ENCODE results near the gene STK32B.
"Not testable (repeated sequence)": the region's sequence is repeated elsewhere in the genome, so short reads cannot be mapped to it uniquely, and the experiment has no call there.

Gene STK32B

DNA sequence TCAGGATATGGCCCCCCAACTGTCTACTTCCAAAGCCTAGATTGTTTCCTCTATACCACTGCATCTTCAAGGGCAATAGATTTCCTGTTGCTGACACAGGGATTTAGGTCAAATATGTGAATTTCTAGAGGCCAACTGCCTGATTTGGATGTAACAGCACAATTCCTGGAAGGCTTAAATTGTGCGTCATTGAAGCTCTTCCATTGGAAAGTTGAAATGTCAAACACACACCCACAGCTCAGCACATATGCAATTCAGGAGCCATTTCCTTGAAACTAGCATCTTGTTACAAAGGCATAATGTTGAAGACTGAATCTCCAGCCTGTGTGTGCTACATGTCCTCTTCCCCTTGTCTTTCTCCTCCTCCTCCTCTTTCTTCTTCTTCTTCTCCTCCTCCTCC, 158.6 kb downstream of the STK32B start:
- no peak for DNase-seq (ENCODE audit: low read depth)

DNA sequence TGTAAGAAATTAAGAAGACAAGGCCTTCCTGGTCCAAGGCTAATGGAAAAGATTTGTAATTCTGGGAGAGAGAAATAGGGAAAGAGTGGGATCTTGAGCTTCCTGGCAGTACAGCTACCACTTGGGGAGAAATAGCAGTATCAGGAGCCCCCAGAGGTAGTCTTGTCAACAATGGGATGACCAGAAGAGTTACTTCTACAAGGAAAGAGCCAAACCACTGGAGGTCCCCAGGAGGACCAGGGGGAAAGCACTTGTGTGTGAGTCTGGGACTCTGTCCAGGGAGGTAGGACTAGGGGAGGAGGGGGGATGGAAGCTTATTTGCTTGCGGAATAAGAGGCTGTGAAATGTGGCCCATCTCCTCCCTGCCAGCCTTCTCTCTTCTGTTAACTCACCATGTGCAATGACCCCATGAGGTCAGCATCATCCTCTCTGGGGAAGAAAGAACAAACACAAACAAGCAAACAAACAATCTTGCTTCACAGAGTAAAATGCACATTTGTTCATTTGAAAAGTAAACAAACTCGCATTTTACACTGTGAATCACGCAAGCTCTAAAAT, 160.1 kb downstream of the STK32B start:
- no peak for DNase-seq (ENCODE audit: low read depth)

DNA sequence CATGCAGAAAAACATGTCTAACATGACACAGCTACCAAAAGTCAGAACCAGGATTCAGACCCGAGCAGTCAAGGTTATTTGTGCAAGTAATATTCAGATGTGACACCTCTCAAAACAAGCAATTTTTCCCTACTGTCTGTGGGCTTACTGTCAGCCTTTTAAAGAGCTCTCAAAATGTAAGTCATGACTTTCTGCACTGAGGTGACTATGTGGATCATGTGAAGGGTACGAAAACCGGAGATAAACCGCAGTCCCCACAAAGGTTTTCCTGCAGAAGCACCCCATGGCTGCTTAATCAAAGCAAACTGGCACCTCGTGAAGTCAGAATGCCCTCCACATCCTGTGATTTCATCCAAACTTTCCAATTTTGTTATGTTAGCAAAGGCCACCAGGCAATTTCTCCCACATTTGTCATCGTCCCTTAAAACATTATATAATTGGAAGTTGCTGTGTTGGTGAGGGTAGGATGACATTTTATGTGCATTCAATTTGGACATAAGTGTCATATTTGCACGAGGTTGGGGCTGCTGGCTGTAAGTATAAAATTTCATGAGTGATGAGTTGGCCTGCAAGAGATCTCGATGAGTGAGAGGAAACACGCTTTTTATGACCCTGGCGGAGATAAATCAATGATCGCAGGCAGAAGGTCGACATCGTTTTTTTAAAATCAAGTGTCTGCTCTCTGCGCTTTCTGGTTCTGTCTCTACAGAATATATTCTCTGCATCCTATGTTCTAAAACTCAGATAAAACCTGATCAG, 161.2 kb downstream of the STK32B start:
- DNase-seq (ENCODE audit: low read depth) = no peak

DNA sequence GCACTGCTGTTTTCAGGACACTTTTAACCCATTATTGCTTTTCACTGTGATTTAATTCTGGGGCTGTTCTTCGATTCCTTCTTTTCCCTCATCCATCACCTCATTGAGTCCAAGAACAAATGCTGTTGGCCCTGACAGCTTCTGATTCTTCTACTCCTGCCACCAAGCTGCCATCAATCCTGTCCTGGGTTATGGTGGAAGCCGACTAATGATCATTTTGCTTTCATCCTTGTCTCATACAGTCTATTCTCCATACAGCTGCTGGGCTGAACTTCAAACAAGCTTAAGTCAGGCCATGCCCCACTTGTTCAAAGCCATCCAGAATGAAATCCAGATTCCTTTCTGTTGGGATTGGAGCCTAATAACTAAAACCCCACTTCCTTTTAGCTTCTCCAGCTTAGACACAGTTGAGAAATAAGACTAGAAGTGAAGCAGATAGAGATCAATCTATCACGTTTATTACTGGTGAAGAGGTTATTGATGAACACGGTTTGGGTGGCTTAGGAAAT, 161.9 kb downstream of the STK32B start:
- DNase-seq (ENCODE audit: low read depth) = no peak

DNA sequence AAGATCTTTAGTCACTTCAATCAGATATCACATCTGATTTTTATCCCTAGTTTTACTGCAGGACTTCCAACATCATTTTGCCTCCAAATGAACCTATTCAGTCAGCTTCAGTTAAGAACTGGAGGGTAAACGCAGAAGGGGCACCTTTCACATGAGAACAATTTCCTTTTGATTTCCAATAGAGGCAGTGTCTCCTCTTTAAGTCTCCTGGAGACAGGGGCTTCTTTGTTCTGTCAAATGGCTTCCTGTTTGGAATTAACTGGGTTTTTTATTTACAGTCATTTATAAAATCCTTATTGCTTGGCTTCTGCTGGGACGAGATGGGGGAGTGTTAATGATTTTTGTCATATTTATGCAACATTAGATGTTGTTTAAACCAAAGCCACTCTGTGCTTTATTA, 164.0 kb downstream of the STK32B start:
- no peak for DNase-seq (ENCODE audit: low read depth)

DNA sequence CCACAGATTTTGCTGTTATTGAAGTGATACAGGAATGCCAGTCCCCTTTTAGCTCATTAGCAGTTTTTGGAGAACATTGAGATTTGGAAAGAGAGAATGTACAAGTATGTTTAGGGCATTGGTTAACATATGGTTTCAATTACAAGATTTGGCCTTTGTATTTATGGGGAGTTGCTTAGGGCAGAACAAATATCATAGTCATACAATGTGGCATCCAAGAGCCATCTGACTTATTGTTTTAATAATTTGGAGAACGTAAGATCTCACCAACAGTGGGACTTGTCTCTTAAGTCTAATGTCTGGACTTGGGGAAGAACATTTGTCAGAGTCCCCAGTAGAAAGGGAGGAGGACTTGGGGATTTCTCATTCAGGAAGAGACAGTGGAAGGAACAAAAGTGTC, 166.1 kb downstream of the STK32B start:
- DNase-seq (ENCODE audit: low read depth) = no peak

DNA sequence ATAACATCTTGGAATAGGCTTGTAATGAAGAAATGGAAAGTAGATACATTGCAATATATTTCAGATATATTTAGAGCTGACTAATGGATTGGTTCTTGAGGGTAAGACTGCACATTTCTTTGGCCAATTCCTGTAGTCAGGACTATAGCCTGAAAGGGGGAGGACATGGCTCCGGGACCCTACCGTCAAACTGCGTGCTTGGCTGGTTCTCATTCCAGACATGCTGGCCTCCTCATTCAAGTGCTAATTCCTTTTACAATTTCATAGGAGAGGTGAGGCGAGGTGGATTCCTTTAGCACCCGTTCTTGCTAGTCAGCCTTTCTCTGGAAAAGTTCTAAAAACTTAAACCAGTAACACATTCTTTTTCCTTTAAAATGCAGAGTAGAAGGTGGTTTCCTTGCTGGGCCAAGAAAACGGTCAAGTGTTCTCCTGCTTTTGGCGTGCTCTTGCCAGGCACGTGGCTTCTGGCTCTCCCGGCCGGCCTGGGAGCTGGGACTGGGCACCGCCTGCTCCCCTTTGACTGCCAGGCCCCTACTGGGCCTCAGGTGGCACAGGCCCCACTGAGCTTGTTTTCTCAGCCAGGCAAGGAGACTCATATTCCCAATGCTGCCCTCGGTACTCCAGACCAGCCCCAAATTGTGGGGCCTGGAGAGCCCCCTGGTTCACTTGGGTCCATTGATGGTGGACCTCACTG, 167.2 kb downstream of the STK32B start:
- DNase-seq (ENCODE audit: low read depth) = no peak

DNA sequence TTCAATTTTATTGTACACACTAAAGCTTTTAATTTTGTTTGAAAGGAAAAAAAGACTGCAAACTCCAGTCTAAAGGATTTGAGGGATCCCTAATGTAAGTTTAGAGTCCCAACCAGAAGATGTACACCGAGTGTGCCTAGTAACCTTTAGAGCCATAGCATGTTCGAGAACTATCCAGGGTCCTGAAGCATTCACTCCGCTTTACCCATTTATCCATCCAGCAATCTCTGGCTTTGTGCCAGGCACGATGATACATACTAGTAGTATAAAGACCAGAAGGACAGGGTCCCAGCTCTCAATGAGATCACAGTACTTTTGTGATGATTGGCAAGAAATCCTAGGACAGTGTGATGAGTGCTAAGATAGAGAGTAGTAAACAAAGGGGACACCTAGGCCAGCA, 168.7 kb downstream of the STK32B start:
- no peak for DNase-seq (ENCODE audit: low read depth)

DNA sequence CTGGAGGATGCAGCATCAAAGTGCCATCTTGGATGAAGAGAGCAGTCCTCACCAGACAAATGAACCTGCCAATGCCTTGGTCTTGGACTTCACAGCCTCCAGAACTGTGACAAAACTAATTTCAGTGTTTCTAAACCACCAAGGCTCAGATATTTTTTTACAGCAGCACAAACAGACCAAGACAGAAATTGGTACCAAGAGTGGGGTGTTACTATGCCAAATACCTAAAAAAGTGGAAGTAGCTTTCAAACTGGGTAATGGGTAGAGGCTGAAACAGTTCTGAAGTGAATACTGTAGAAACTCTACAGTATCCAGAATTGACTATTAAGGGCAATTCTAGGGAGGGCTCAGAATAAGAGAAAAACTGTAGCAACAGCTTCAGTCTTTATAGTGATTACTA, 170.8 kb downstream of the STK32B start:
- DNase-seq (ENCODE audit: low read depth) = no peak

DNA sequence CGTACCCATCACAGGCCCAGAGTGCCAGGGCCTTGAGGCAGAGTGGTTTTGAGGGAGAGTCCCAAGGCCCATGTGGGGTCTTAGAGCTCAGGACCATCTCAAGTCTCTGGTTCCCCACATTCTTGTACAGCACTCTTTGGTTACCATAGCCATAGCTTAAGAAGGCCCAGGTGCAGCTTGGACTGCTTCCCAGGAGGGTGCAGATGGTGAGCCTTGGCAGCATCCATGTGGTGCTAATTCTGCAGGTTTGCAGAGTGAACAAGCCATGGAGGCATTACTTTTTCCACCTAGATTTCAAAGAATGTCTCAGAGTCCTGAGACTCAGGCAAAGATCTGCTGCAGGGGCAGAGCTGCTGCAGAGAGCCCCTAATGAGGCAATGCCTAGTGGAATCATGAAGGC, 171.7 kb downstream of the STK32B start:
- no peak for DNase-seq (ENCODE audit: low read depth)

DNA sequence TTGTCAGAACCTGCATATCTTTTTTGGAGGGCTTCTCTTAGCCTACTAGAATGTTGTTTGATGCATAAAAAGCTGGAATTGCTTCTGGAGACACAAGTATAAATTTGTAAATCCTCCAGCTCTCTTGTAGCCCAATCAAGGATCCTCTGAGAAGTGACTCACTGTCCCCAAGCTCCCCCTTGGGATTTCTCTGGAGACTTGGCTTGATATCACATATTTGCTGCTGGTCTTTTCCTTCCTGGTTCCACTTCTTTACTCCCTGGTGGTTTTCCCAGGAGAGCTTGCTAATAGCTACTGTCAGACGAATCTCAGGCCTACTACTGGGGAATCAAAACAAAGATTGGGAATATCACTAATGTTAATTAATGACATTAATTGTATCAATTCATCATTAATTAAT, 173.1 kb downstream of the STK32B start:
- no peak for DNase-seq (ENCODE audit: low read depth)

DNA sequence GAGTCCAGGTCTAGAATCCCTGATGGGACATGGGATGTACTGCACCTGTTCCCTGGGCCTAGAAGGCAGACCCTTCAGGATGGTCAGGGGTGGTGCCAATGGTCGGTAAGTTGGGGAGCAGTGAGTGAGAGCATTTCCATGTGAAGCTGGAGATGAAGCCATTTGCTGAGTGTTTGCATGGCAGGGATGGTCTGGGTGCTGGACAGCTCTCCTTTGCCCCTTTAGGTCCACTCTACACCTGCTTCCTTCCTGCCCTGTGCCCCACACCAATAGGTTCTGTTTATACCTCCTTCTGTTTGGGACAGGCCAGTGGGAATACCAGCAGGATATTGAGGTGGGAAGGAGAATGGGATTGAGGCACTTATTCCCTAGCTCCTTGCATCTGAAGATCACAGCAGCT, 181.3 kb downstream of the STK32B start:
- no peak for DNase-seq (ENCODE audit: low read depth)

DNA sequence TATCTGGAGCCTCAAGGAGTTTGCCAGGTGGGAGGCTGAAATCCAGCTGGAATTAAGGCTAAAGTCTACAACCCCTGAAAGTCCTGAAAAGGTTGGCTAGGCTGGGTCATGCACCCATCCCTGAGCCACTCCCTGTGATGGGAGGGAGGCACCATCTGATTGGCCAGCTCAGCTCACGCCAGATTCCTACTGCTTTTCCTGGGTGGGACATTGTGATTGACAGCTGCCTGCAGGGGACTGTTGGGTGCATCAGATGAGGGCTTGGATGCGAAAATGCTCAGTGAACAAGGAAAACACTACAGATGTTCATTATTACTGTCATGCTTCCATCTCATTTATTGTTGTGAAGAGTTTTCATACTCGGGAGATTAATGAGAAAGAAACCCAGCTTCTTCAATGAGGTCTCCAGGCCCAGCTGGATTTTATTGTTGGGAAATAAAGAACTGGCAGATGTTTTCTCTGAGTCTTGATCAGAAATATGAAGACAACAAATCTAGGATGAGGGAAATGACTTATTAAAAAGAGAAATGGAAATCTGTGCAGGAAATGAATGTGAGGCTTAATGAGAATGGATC, 185.9 kb downstream of the STK32B start:
- no peak for DNase-seq (ENCODE audit: low read depth)

DNA sequence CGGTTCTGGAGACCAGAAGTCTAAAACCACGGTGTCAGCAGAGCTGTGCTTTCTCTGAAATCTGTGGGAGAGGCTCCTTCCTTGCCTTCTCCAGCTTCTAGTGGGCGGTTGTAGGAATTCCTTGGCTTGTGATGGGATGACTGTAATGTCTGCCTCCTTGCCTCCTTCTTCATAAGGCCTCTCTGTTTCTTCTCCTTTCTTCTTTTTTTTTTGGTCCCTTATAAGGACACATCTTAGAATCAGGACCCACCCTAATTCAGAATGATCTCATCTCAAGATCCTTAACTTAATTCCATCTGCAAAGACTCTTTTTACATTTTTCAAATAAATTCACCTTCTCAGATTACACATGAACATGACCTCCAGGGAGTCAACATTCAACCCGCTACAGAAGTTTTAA, 186.9 kb downstream of the STK32B start:
- no peak for DNase-seq (ENCODE audit: low read depth)

DNA sequence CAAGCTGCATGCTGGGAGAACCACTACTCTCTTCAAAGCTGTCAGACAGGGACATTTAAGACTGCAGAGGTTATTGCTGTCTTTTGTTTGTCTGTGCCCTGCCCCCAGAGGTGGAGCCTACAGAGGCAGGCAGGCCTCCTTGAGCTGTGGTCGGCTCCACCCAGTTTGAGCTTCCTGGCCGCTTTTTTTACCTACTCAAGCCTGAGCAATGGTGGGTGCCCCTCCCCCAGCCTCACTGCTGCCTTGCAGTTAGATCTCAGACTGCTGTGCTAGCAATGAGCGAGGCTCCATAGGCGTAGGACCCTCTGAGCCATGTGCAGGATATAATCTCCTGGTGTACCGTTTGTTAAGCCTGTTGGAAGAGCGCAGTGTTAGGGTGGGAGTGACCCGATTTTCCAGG, 195.8 kb downstream of the STK32B start:
- not testable (repeated sequence) for DNase-seq (ENCODE audit: low read depth)

DNA sequence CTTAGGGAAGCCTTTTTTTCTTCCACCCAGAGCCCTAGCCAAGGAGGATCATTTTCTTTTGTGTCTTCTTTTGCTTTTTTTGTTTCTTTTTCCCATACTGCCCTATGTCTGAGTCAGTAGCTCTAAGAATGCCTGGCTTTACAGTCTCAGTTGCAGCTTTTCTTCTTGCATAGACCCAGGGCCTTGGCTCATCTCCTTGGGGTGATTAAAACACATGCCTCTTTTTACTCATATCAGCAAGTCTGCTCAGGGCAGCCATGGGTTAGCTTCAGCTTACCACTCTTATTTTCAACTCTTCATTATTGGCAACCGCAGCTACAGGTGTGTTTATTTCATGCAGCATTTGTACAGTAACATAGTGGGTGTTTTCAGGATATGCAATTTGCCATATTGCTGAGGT, 196.5 kb downstream of the STK32B start:
- DNase-seq (ENCODE audit: low read depth) = no peak

DNA sequence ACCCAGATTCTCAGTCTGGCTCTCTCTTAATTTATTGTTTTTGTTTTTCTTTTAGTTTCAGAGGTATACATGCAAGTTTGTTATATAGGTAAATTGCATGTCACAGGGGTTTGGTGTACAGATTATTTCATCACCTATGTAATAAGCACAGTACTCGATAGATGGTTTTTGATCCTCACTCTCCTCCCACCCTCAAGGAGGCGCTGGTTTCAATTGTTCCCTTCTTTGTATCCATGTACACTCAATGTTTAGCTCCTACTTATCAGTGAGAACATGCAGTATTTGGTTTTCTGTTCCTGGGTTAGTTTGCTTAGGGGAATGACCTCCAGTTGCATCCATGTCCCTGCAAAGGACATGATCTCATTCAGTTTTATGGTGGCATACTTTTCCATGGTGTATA, 198.4 kb downstream of the STK32B start:
- no peak for DNase-seq (ENCODE audit: low read depth)

DNA sequence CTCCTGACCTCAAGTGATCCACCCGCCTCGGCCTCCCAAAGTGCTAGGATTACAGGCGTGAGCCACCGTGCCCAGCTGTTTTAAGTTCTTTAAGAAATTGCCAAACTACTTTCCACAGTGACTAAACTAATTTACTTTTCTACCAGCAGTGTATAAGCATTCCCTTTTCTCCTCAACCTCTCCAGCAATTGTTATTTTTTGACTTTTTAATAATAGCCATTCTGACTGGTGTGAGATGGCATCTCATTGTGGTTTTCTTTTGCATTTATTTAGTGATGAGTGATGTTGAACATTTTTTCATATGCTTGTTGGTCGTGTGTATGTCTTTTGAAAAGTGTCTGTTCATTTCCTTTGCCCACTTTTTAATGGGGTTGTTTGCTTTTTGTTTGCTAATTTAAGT, 199.3 kb downstream of the STK32B start:
- not testable (repeated sequence) for DNase-seq (ENCODE audit: low read depth)

DNA sequence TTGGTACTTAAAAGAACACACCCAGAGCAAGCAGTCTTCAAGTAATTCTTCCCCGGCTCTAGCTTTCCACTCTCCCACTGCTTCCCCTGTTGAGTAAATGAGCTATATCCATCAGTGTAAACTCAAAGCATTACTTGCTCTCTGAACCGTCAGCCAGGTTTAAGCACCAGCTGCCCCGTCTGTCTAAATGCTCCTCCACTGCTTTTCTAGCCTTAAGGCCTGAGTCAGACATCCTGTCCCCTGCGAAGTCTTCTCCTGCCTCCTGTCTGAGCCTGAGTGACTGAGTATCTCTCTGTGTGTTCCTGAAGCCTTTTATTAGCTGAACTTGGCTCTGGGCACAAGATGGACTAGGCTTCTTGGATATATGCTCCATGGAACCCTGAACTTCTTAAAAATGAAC, 205.1 kb downstream of the STK32B start:
- DNase-seq (ENCODE audit: low read depth) = no peak

DNA sequence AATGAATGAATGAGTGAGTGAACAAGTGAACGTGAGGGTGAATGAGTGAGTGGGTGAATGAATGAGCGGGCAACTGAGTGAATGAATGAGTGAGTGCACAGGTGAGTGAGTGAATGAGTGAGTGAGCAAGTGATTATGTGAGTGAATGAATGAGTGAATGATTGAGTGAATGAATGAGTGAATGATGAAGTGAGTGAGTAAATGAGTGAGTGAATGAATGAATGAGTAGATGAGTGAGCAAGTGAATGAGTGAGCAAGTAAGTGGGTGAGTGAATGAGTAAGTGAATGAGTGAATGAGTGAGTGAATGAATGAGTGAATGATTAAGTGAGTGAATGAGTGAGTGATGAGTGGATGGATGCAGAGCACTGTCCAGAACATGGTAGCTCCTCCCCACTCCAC, 205.8 kb downstream of the STK32B start:
- no peak for DNase-seq (ENCODE audit: low read depth)

DNA sequence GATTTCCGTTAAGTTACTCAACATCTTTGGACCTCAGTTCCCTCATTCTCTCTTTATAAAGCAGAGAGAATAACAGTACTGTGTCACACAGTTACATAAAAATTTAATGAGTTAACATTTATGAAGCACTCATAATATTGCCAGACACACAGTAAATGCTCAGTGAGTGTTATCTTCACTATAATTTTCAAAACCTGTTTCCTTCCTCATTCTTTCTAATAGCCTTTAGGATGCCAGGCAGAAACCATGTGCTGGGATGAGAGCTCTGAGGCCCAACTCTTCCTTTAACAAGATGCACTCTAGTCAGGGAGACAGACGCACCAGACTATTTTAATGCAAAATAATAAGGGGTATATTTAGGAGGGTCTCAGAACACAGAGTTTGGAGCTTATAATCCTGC, 208.2 kb downstream of the STK32B start:
- no peak for DNase-seq (ENCODE audit: low read depth)

DNA sequence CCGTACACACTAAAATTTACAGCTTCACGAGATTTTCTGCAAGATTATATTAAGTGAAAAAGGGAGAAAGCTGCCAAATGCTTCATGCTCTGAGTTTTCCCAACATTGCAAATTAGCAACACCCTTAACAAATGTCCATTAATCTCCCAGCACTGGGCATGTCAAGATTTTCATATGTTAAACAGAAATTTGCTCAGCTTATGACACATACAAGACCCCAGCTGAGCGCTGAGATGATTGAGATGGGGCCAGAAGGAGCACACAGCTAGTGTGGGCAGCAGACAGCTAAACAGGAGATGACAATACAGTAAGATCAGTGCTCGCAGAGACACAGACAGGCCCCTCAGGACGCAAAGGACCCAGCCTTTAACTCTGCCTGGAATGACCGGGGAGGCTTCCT, 208.8 kb downstream of the STK32B start:
- DNase-seq (ENCODE audit: low read depth) = no peak

DNA sequence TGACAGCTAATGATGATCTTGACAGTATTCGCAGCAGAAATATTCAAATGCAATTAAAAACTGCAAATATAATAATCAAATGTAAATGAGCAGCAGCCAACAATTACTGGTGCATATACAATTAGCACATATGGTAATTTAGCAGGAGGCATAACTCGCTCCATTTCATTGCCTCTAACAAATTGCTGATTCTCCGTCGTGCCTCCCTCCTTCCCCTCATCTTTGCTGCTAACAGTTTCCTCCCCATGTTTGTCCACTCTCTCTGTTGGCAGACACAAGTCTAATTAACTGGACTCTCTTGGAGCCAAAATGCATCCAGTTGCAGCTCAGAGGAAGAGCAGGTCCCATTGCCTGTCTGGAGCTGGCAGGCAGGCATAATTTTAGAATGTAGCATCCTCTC, 210.6 kb downstream of the STK32B start:
- no peak for DNase-seq (ENCODE audit: low read depth)

Data from fibroblast of the conjunctiva (primary cell).